Measurements from ENCODE around the gene HDAC4.
A peak's percentile ranks its signal among the peaks of the same experiment; 100 is the strongest.
"Not testable (repeated sequence)": the region's sequence is repeated elsewhere in the genome, so short reads cannot be mapped to it uniquely, and the experiment has no call there.

HDAC4 gene

GRCh38 chr2:239400596-239401066 lies at the start of gene HDAC4:
Gene HDAC4, minus strand, starts transcription at chr2:239401020. Its CDS starts 48,321 bp downstream, at chr2:239352699.
- ATAC-seq (peak; percentile 85), DNase-seq (no peak)
- no peaks in the 10 kb centered on the region for H3K36me3 Mint-ChIP-seq (ENCODE audit: low read depth)
- H3K27me3 Mint-ChIP-seq = peaks cover 3% of the 10 kb centered on the region
- no peaks in the 10 kb centered on the region for H3K9me3 Mint-ChIP-seq
- H3K27ac Mint-ChIP-seq = peak within 1 kb of the TSS; percentile 96
- peaks cover 41% of the 10 kb centered on the region for H3K4me1 Mint-ChIP-seq
- H3K4me3 Mint-ChIP-seq = peak within 1 kb of the TSS; percentile 87

- not testable (repeated sequence) for ATAC-seq; H3K4me1 Mint-ChIP-seq; H3K27ac Mint-ChIP-seq; H3K36me3 Mint-ChIP-seq (ENCODE audit: low read depth); DNase-seq; H3K27me3 Mint-ChIP-seq; H3K4me3 Mint-ChIP-seq
- H3K9me3 Mint-ChIP-seq = peaks cover 16% of the 10 kb centered on the region
Measured at GRCh38 chr2:239449468-239449867, 48.6 kb upstream of the HDAC4 start.

- no peak overlapping the region for H3K27ac Mint-ChIP-seq
- no peak for DNase-seq
- H3K4me1 Mint-ChIP-seq = peaks cover 13% of the 10 kb centered on the region
- no peaks in the 10 kb centered on the region for H3K9me3 Mint-ChIP-seq
- H3K27me3 Mint-ChIP-seq = peaks cover 19% of the 10 kb centered on the region
- no peak overlapping the region for H3K4me3 Mint-ChIP-seq
- no peaks in the 10 kb centered on the region for H3K36me3 Mint-ChIP-seq (ENCODE audit: low read depth)
- no peak for ATAC-seq
Measured at GRCh38 chr2:239445771-239446524, 45.1 kb upstream of the HDAC4 start.

GRCh38 chr2:239444626-239445577 lies 44.1 kb upstream of the HDAC4 start:
- Mint-ChIP-seq H3K4me1 (peaks cover 20% of the 10 kb centered on the region), H3K4me3 (no peak overlapping the region), H3K27ac (no peak overlapping the region), H3K9me3 (no peaks in the 10 kb centered on the region), H3K27me3 (peaks cover 27% of the 10 kb centered on the region), H3K36me3 (ENCODE audit: low read depth) (no peaks in the 10 kb centered on the region)
- ATAC-seq (no peak), DNase-seq (no peak)

GRCh38 chr2:239443666-239444567 lies 43.1 kb upstream of the HDAC4 start:
- Mint-ChIP-seq H3K27ac (no peak overlapping the region), H3K9me3 (no peaks in the 10 kb centered on the region), H3K4me1 (peaks cover 20% of the 10 kb centered on the region), H3K36me3 (ENCODE audit: low read depth) (no peaks in the 10 kb centered on the region), H3K27me3 (peaks cover 37% of the 10 kb centered on the region), H3K4me3 (no peak overlapping the region)
- no peak for ATAC-seq
- no peak for DNase-seq

GRCh38 chr2:239443102-239443620 lies 42.3 kb upstream of the HDAC4 start:
- H3K36me3 Mint-ChIP-seq (ENCODE audit: low read depth) = no peaks in the 10 kb centered on the region
- H3K4me3 Mint-ChIP-seq = no peak overlapping the region
- no peaks in the 10 kb centered on the region for H3K9me3 Mint-ChIP-seq
- peaks cover 37% of the 10 kb centered on the region for H3K27me3 Mint-ChIP-seq
- H3K4me1 Mint-ChIP-seq = peaks cover 20% of the 10 kb centered on the region
- ATAC-seq (no peak), DNase-seq (no peak)
- no peak overlapping the region for H3K27ac Mint-ChIP-seq

GRCh38 chr2:239442192-239442591 lies 41.4 kb upstream of the HDAC4 start:
- Mint-ChIP-seq H3K4me1 (peaks cover 20% of the 10 kb centered on the region), H3K4me3 (no peak overlapping the region), H3K9me3 (no peaks in the 10 kb centered on the region), H3K27me3 (peaks cover 37% of the 10 kb centered on the region), H3K27ac (no peak overlapping the region), H3K36me3 (ENCODE audit: low read depth) (no peaks in the 10 kb centered on the region)
- ATAC-seq (no peak), DNase-seq (no peak)

- H3K27me3 Mint-ChIP-seq = peaks cover 38% of the 10 kb centered on the region
- no peak overlapping the region for H3K27ac Mint-ChIP-seq
- peak overlapping the region; percentile 46 for H3K4me3 Mint-ChIP-seq
- peaks cover 1% of the 10 kb centered on the region for H3K36me3 Mint-ChIP-seq (ENCODE audit: low read depth)
- ATAC-seq (no peak), DNase-seq (no peak)
- no peaks in the 10 kb centered on the region for H3K9me3 Mint-ChIP-seq
- H3K4me1 Mint-ChIP-seq = peaks cover 20% of the 10 kb centered on the region
Measured at GRCh38 chr2:239441261-239442078, 40.6 kb upstream of the HDAC4 start.

GRCh38 chr2:239440511-239440959 lies 39.7 kb upstream of the HDAC4 start:
- Mint-ChIP-seq H3K36me3 (ENCODE audit: low read depth) (peaks cover 2% of the 10 kb centered on the region), H3K4me3 (peak overlapping the region; percentile 20), H3K27me3 (peaks cover 40% of the 10 kb centered on the region), H3K27ac (no peak overlapping the region), H3K9me3 (no peaks in the 10 kb centered on the region), H3K4me1 (peaks cover 20% of the 10 kb centered on the region)
- DNase-seq (no peak), ATAC-seq (no peak)

GRCh38 chr2:239439754-239440315 lies 39.0 kb upstream of the HDAC4 start:
- DNase-seq (no peak), ATAC-seq (no peak)
- Mint-ChIP-seq H3K36me3 (ENCODE audit: low read depth) (peaks cover 2% of the 10 kb centered on the region), H3K27me3 (peaks cover 40% of the 10 kb centered on the region), H3K4me3 (no peak overlapping the region), H3K9me3 (no peaks in the 10 kb centered on the region), H3K4me1 (peaks cover 20% of the 10 kb centered on the region), H3K27ac (no peak overlapping the region)

GRCh38 chr2:239438995-239439753 lies 38.4 kb upstream of the HDAC4 start:
- no peak overlapping the region for H3K4me3 Mint-ChIP-seq
- no peaks in the 10 kb centered on the region for H3K9me3 Mint-ChIP-seq
- no peak overlapping the region for H3K27ac Mint-ChIP-seq
- no peak for DNase-seq
- no peak for ATAC-seq
- H3K4me1 Mint-ChIP-seq = peaks cover 21% of the 10 kb centered on the region
- peaks cover 40% of the 10 kb centered on the region for H3K27me3 Mint-ChIP-seq
- H3K36me3 Mint-ChIP-seq (ENCODE audit: low read depth) = peaks cover 2% of the 10 kb centered on the region

GRCh38 chr2:239438368-239438767 lies 37.5 kb upstream of the HDAC4 start:
- peaks cover 38% of the 10 kb centered on the region for H3K27me3 Mint-ChIP-seq
- H3K9me3 Mint-ChIP-seq = peaks cover 6% of the 10 kb centered on the region
- H3K4me1 Mint-ChIP-seq = peaks cover 27% of the 10 kb centered on the region
- H3K4me3 Mint-ChIP-seq = no peak overlapping the region
- no peak overlapping the region for H3K27ac Mint-ChIP-seq
- ATAC-seq (no peak), DNase-seq (no peak)
- peaks cover 2% of the 10 kb centered on the region for H3K36me3 Mint-ChIP-seq (ENCODE audit: low read depth)

Data from activated naive CD8-positive, alpha-beta T cell treated with anti-CD3 and anti-CD28 coated beads, Interleukin-2, amount 50 U/mL, for 24 hours (primary cell).